Activated CD4-positive, alpha-beta memory T cell treated with anti-CD3 and anti-CD28 coated beads, Interleukin-2, amount 10 ng/mL, durations not matched to agents 7 days and 5 days (primary cell): ENCODE data around the gene ZFAND5. TPM values are rescaled to one million over a fixed set of nuclear protein-coding genes. Genes with fewer than 3 reads are reported as not detected.

ENCODE experiments used
- CTCF ChIA-PET: fragments of 350-600 bp; sonication (Branson Sonifier 250); formaldehyde crosslinking; loops from one replicate; lab custom pipeline; 2021; ENCODE audit warnings: antibody characterized with exemption, inconsistent platforms; lab: Charles Lee
- POLR2A ChIA-PET: fragments of 350-600 bp; sonication (Branson Sonifier 250); formaldehyde crosslinking; loops from one replicate; lab custom pipeline; 2021; ENCODE audit warnings: antibody characterized with exemption; lab: Charles Lee
- DNase-seq: peaks from one replicate; pipeline ENCODE4 v3.0.0-alpha.2; 2020
- H3K27ac Mint-ChIP-seq: one replicate; pipeline ENCODE4 v1.8.0; 2021; ENCODE audit warnings: mild to moderate bottlenecking, mixed read lengths
- H3K27me3 Mint-ChIP-seq: one replicate; pipeline ENCODE4 v1.8.0; 2021; ENCODE audit warnings: mixed read lengths
- H3K36me3 Mint-ChIP-seq: one replicate; pipeline ENCODE4 v1.8.0; 2021; ENCODE audit warnings: low read depth, mixed read lengths
- H3K4me1 Mint-ChIP-seq: one replicate; pipeline ENCODE4 v1.8.0; 2021; ENCODE audit warnings: mixed read lengths
- H3K4me3 Mint-ChIP-seq: one replicate; pipeline ENCODE4 v1.8.0; 2021; ENCODE audit warnings: mild to moderate bottlenecking, mixed read lengths
- H3K9me3 Mint-ChIP-seq: one replicate; pipeline ENCODE4 v1.8.0; 2021; ENCODE audit warnings: mixed read lengths
- total RNA-seq, 2 experiments: library from RNA; stranded (reverse); gene quantifications; one replicate each; pipeline ENCODE4 v1.2.3, GENCODE V29; 2021

The ZFAND5 gene
- total RNA-seq, 2 experiments from 2014 or later: 101 to 103 TPM

GRCh38 chr9:72334658-72335337 lies 30.2 kb downstream of the ZFAND5 start:
- H3K9me3 Mint-ChIP-seq: no peaks in the 10 kb centered on the region
- peaks cover 8% of the 10 kb centered on the region for H3K27me3 Mint-ChIP-seq
- no peak overlapping the region for H3K27ac Mint-ChIP-seq
- POLR2A ChIA-PET: no interaction called here
- no peaks in the 10 kb centered on the region for H3K36me3 Mint-ChIP-seq
- CTCF ChIA-PET: interaction anchor here (0.6 kb wide), 1 partner anchor 36 kb away, joined by 3 read pairs; no protein-coding TSS in a partner anchor
- no peak for DNase-seq
- no peak overlapping the region for H3K4me3 Mint-ChIP-seq
- H3K4me1 Mint-ChIP-seq: no peaks in the 10 kb centered on the region

GRCh38 chr9:72333709-72334108 lies 31.3 kb downstream of the ZFAND5 start:
- Mint-ChIP-seq H3K27ac (no peak overlapping the region), H3K27me3 (peaks cover 9% of the 10 kb centered on the region), H3K36me3 (no peaks in the 10 kb centered on the region), H3K4me1 (no peaks in the 10 kb centered on the region), H3K4me3 (no peak overlapping the region), H3K9me3 (no peaks in the 10 kb centered on the region)
- CTCF ChIA-PET: no interaction called here
- no peak for DNase-seq
- POLR2A ChIA-PET: no interaction called here

- ChIA-PET POLR2A (no interaction called here), CTCF (no interaction called here)
- H3K27ac Mint-ChIP-seq: no peak overlapping the region
These were observed 31.8 kb downstream of the ZFAND5 start for GRCh38 chr9:72333197-72333596.

GRCh38 chr9:72332351-72332750 lies 32.7 kb downstream of the ZFAND5 start:
- peaks cover 9% of the 10 kb centered on the region for H3K27me3 Mint-ChIP-seq
- H3K36me3 Mint-ChIP-seq: no peaks in the 10 kb centered on the region
- no peaks in the 10 kb centered on the region for H3K4me1 Mint-ChIP-seq
- ChIA-PET CTCF (no interaction called here), POLR2A (no interaction called here)
- no peak for DNase-seq
- no peaks in the 10 kb centered on the region for H3K9me3 Mint-ChIP-seq
- H3K4me3 Mint-ChIP-seq: no peak overlapping the region
- H3K27ac Mint-ChIP-seq: no peak overlapping the region

More at GRCh38 chr9:72333197-72333596, 31.8 kb downstream of the ZFAND5 start:
- no peaks in the 10 kb centered on the region for H3K4me1 Mint-ChIP-seq
- no peak overlapping the region for H3K4me3 Mint-ChIP-seq
- no peaks in the 10 kb centered on the region for H3K36me3 Mint-ChIP-seq
- DNase-seq: no peak
- no peaks in the 10 kb centered on the region for H3K9me3 Mint-ChIP-seq
- H3K27me3 Mint-ChIP-seq: peaks cover 9% of the 10 kb centered on the region

GRCh38 chr9:72327631-72328030 lies 37.4 kb downstream of the ZFAND5 start:
- Mint-ChIP-seq H3K36me3 (no peaks in the 10 kb centered on the region), H3K4me1 (no peaks in the 10 kb centered on the region), H3K9me3 (no peaks in the 10 kb centered on the region), H3K27ac (no peak overlapping the region), H3K4me3 (no peak overlapping the region), H3K27me3 (peaks cover 8% of the 10 kb centered on the region)
- no peak for DNase-seq
- ChIA-PET POLR2A (no interaction called here), CTCF (no interaction called here)

GRCh38 chr9:72326641-72327040 lies 38.4 kb downstream of the ZFAND5 start:
- Mint-ChIP-seq H3K4me1 (no peaks in the 10 kb centered on the region), H3K36me3 (no peaks in the 10 kb centered on the region)
- CTCF ChIA-PET: no interaction called here

GRCh38 chr9:72324974-72325373 lies 40.0 kb downstream of the ZFAND5 start:
- CTCF ChIA-PET: interaction anchor here (0.6 kb wide), 1 partner anchor 102 kb away, joined by 3 read pairs; no protein-coding TSS in a partner anchor
- no peak overlapping the region for H3K4me3 Mint-ChIP-seq
- no peaks in the 10 kb centered on the region for H3K9me3 Mint-ChIP-seq
- H3K36me3 Mint-ChIP-seq: no peaks in the 10 kb centered on the region
- DNase-seq: no peak
- H3K27ac Mint-ChIP-seq: no peak overlapping the region
- no peaks in the 10 kb centered on the region for H3K4me1 Mint-ChIP-seq
- POLR2A ChIA-PET: no interaction called here
- peaks cover 2% of the 10 kb centered on the region for H3K27me3 Mint-ChIP-seq

More at GRCh38 chr9:72326641-72327040, 38.4 kb downstream of the ZFAND5 start:
- Mint-ChIP-seq H3K4me3 (no peak overlapping the region), H3K9me3 (no peaks in the 10 kb centered on the region), H3K27ac (no peak overlapping the region), H3K27me3 (peaks cover 3% of the 10 kb centered on the region)
- POLR2A ChIA-PET: no interaction called here
- DNase-seq: no peak

GRCh38 chr9:72322678-72323077 lies 42.3 kb downstream of the ZFAND5 start:
- H3K4me3 Mint-ChIP-seq: no peak overlapping the region
- H3K36me3 Mint-ChIP-seq: no peaks in the 10 kb centered on the region
- ChIA-PET CTCF (no interaction called here), POLR2A (interaction anchor here (1.1 kb wide), 1 partner anchor 20 kb away, joined by 3 read pairs; no protein-coding TSS in a partner anchor)
- no peaks in the 10 kb centered on the region for H3K4me1 Mint-ChIP-seq
- H3K27me3 Mint-ChIP-seq: no peaks in the 10 kb centered on the region
- no peaks in the 10 kb centered on the region for H3K9me3 Mint-ChIP-seq
- H3K27ac Mint-ChIP-seq: no peak overlapping the region
- no peak for DNase-seq

GRCh38 chr9:72322259-72322658 lies 42.7 kb downstream of the ZFAND5 start:
- DNase-seq: no peak
- ChIA-PET POLR2A (interaction anchor here (1.1 kb wide), 1 partner anchor 20 kb away, joined by 3 read pairs; no protein-coding TSS in a partner anchor), CTCF (no interaction called here)
- Mint-ChIP-seq H3K36me3 (no peaks in the 10 kb centered on the region), H3K4me1 (no peaks in the 10 kb centered on the region), H3K4me3 (no peak overlapping the region), H3K9me3 (no peaks in the 10 kb centered on the region), H3K27ac (no peak overlapping the region), H3K27me3 (no peaks in the 10 kb centered on the region)

- Mint-ChIP-seq H3K27me3 (no peaks in the 10 kb centered on the region), H3K4me3 (no peak overlapping the region), H3K27ac (no peak overlapping the region), H3K4me1 (no peaks in the 10 kb centered on the region), H3K36me3 (no peaks in the 10 kb centered on the region), H3K9me3 (no peaks in the 10 kb centered on the region)
- POLR2A ChIA-PET: interaction anchor here (0.8 to 1.0 kb wide), 2 partner anchors 35 to 49 kb away, joined by 4 to 5 read pairs; partner anchors contain the start of gene ZFAND5
- CTCF ChIA-PET: interaction anchor here (0.7 to 1.5 kb wide), 4 partner anchors 10 to 35 kb away, joined by 3 to 4 read pairs (median 3); no protein-coding TSS in a partner anchor
- no peak for DNase-seq
These were observed 49.3 kb downstream of the ZFAND5 start for GRCh38 chr9:72315510-72316311.

- Mint-ChIP-seq H3K27me3 (no peaks in the 10 kb centered on the region), H3K9me3 (no peaks in the 10 kb centered on the region), H3K27ac (no peak overlapping the region), H3K4me3 (no peak overlapping the region), H3K4me1 (no peaks in the 10 kb centered on the region), H3K36me3 (no peaks in the 10 kb centered on the region)
- DNase-seq: no peak
- ChIA-PET CTCF (interaction anchor here (0.7 to 1.5 kb wide), 3 partner anchors 26 to 34 kb away, joined by 3 to 4 read pairs (median 3); no protein-coding TSS in a partner anchor), POLR2A (interaction anchor here (0.8 to 1.0 kb wide), 2 partner anchors 36 to 50 kb away, joined by 4 to 5 read pairs; partner anchors contain the start of gene ZFAND5)
These were observed 49.9 kb downstream of the ZFAND5 start for GRCh38 chr9:72315089-72315509.

- no peaks in the 10 kb centered on the region for H3K36me3 Mint-ChIP-seq
- POLR2A ChIA-PET: interaction anchor here (0.7 kb wide), 1 partner anchor 43 kb away, joined by 3 read pairs; no protein-coding TSS in a partner anchor
- H3K4me1 Mint-ChIP-seq: peaks cover 4% of the 10 kb centered on the region
- H3K4me3 Mint-ChIP-seq: no peak overlapping the region
- H3K27ac Mint-ChIP-seq: no peak overlapping the region
- no peaks in the 10 kb centered on the region for H3K9me3 Mint-ChIP-seq
- peaks cover 3% of the 10 kb centered on the region for H3K27me3 Mint-ChIP-seq
- no peak for DNase-seq
- CTCF ChIA-PET: interaction anchor here (1.1 kb wide), 1 partner anchor 33 kb away, joined by 3 read pairs; no protein-coding TSS in a partner anchor
These were observed 51.5 kb downstream of the ZFAND5 start for GRCh38 chr9:72313507-72313906.
